GM19328 (cell line): ENCODE data around the gene RASL11B.

ENCODE experiments used
- ATAC-seq: cut with Tn5 transposase; IDR thresholded peaks from one replicate; pipeline ENCODE4 v1.9.1; 2021; ENCODE audit warnings: mild to moderate bottlenecking, moderate library complexity; ENCODE audit not compliant: unreplicated experiment

Gene RASL11B

DNA sequence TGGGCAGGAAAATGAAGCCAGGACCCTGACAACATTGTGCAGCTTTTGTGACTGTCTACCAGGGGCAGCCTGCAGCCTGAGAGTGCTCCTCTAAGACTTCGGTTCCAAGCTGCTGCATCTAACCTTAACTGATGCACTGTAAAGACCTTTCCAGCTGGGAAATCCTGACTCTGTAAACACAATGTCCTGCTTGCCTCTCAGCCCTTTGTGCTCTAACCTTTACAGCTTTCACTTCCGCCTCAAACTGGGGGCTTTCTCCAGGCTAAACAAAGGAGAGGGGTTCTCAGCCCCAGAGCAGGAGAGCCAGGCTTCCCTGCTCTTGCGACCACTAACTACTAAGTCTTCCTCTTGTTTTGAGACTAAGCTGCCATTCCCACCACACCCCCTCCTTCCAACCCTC, 19.3 kb upstream of the RASL11B start:
- no peak for ATAC-seq

- ATAC-seq, result no peak
Measured at GRCh38 chr4:52843351-52843750, 18.8 kb upstream of the RASL11B start.

DNA sequence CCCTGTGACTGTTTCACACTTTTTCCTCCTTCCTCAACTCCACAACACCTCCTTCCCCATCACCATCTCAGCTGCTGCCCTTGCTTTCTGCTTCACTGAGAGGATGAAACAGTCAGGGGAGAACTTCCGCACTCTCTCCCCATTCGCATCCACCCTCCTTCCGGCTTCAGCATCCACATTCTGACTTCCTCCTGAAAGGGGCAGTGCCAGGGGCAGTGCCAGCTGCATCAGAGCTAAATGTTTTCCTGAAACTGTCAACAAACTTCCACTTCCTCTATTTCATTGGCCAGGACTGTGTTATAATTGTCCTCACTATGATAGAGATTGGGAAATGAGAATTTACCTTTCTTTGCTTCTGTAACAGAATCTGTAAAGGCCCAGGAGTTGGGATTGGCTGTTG, 18.2 kb upstream of the RASL11B start:
- ATAC-seq, result no peak

GRCh38 chr4:52844596-52844995, 17.5 kb upstream of the RASL11B start:
- no peak for ATAC-seq

DNA sequence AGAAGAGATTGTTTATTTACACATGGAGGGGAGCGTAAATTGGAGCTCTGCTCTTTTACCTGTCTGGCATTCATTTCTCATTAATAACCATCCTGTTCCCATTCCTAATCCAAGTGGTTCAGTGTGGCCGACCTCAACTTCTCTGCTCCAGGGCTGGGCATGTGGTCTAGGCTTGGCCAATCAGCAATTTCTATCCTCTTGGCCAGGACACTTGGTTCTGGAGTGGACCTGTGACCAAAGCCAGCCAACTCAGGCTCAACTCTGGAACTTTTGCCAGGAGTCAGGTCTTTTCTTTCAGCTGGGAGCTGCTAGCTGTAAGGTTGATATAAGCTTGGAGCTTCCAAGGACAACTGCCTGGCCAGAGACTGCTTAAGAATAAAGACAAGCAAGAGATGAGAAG, 15.6 kb upstream of the RASL11B start:
- no peak for ATAC-seq

GRCh38 chr4:52848254-52848653, 13.9 kb upstream of the RASL11B start:
- ATAC-seq, result no peak

DNA sequence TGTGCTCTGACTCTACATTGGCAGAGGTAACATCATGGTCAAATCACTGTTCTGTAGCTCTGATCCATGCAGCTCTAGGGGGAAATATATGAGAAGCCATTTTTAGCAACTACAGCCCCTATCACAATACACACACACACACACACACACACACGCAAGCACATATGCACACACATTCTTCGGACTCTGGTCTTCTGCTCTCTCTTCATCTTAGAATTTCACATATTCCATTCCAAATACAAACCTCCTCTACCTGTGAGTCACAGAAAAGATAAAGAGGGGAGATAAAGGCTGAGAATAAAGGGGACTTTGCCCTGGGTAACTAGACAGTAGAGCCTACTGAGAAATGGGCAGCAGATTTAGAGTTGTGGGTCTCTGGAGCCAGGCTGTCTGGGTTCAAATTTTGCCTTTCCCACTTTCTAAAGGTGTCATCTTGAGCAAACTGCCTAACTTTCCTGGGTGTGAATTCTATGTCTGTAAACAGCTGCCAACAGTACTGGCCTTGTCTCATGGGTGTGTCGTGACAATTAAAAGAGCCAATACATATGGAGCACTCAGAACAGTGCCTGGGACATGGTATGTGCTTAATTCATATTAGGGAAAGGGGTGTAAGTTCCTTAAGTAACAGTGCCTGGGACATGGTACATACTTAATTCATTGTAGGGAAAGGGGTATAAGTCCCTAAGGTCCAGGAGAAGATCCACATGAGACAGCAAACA, 11.6 kb upstream of the RASL11B start:
- ATAC-seq, result no peak

GRCh38 chr4:52852041-52852440, 10.1 kb upstream of the RASL11B start:
- no peak for ATAC-seq

- ATAC-seq, result no peak
Measured at GRCh38 chr4:52852711-52853110, 9.4 kb upstream of the RASL11B start.

- no peak for ATAC-seq
Measured at GRCh38 chr4:52853351-52853750, 8.8 kb upstream of the RASL11B start.

- ATAC-seq, result no peak
Measured at GRCh38 chr4:52856801-52857200, 5.3 kb upstream of the RASL11B start.

GRCh38 chr4:52860361-52860760, 1.8 kb upstream of the RASL11B start:
- no peak for ATAC-seq

DNA sequence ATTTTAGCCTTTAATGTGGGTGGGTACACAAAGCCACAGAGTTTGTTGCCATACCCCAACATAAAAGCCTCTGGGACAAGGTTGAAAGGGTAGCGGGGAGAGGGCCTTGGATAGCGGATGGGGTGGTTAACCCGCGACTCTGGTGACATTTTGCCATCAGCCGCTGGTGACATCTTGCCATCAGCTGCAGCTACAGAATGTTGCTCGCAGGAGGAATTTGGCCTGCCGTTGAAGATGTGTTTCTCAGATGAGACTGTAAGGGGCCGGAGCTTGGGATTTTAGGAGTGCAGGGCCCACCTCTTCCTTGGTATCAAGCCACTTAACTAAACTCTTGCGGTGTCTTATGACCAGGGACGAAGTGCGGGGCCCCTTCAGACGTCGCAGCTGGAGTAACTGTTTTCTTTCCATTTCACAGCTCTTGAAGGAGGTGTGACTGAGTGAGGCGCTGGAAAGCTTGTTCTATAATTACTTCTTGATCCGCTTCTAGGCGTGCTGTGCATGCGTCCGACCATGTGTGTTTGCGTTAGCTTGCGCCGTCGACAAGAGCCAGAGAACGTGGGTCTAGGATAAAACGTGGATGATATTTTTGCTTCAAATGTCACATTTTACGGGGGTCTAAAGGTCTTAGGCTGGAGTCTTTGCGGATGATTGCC, 820 bp upstream of the RASL11B start:
- no peak for ATAC-seq

DNA sequence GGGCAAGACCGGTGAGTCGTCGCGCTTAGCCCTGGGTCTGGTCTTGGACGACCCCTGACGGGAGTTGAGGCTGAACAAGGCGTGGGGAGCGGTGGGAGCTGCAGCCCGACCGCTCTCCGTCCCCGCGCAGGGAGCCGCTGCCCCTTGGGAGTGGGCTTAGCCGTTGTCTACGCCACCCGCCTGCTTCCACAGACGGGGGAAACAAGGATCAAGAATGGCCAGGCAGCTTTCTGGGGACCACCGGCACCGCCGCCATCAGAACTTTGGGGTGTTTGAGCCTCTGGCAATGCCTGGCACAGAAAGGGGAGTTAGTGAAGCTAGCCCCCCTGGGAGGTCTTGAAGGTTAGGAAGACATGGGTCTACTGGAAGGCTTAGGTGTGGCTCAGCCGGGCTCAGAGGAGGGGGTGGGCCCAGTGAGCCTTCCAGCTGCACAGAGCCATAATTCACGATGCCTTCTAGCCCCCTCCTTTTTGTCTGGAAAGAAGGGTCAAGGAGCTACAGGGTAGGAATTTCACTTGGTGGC, 583 bp downstream of the RASL11B start:
- ATAC-seq, result no peak

DNA sequence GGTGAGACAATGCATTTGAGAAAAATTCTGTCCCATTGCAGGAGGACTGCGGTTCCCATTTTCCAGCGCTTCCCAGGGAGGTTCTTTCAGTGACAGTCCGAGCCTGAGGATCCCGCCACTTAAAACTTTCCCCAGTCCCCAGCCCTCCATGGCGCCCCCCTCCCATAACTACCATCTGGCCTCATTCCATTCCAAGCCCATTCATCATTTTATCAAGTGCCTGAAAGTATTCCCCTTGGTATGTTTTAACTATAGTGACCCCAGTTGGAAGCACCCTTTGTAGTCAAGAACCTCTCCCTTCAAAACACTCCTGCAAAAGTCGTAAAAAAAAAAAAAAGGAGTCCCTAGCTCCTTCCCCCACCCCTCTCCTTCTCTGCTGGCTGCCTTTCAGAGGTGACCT, 1.2 kb downstream of the RASL11B start:
- no peak for ATAC-seq

- no peak for ATAC-seq
Measured at GRCh38 chr4:52864793-52865192, 2.7 kb downstream of the RASL11B start.

DNA sequence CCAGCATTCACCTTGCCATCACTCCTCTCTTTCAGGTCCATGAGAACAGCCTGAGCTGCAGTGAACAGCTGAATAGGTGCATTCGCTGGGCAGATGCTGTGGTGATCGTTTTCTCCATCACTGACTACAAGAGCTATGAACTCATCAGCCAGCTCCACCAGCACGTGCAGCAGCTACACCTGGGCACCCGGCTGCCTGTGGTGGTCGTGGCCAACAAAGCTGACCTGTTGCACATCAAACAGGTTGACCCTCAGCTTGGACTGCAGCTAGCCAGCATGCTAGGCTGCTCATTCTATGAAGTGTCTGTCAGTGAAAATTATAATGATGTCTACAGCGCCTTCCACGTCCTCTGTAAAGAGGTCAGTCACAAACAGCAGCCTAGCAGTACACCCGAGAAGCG, 3.2 kb downstream of the RASL11B start:
- ATAC-seq, result no peak

DNA sequence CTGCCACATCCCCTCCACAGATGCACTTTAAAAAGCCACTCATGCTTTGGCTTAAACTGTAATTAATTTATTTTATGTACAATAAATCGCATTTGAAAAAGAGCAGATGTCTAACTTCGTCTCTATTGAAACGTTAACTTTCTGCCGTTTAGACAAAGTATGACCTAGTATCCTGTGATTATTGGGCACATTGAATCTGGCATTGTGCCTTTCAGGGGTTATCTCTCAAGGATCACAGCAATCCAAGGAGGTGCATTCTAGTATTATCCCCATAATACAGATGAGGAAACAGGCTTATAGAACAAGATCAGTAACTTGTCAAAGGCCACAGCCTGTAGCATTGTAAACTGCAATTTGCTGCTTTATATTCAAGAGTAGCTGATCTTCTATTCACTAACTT, 4.6 kb downstream of the RASL11B start:
- no peak for ATAC-seq

- ATAC-seq, result no peak
Measured at GRCh38 chr4:52867163-52867562, 5.0 kb downstream of the RASL11B start.

GRCh38 chr4:52868133-52868532, 6.0 kb downstream of the RASL11B start:
- no peak for ATAC-seq

DNA sequence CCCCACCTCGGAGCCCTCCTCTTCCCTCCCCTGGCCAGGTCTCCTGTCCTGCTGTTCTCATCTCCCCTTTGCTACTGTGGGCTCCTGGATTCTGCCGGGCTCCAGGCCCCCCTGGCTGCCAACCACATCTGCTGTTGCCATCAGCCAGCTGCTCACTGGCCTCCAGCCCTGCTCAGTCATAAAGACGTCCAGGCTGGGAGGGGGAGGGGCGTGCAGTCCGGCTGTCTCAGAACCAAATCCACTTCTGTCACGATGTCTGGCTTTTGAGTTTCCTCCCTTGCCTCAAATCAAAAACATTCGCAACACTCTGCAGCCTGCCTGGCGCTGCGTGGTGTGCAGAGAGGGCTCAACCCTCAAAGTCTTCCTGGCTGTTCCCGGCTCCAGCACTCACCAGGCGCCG, 7.1 kb downstream of the RASL11B start:
- no peak for ATAC-seq

DNA sequence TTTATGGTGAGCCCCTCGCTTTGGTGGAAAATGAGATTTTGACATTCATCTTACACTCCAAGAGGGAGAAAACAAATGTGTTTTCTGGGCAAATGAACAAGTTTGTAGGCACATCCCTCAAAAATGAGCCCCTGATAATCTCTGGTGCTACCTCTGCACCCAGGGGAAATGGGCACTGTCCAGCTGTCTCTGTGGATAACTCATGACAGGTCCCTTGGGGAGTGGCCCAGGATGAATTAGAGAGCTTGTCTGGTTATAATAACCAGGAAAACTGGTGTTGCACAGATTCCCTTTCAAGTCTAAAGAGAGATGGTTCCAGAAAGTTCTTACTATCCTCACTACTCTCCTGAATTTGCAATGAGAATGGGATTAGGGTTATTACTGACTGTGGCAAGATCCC, 7.5 kb downstream of the RASL11B start:
- ATAC-seq, result no peak

DNA sequence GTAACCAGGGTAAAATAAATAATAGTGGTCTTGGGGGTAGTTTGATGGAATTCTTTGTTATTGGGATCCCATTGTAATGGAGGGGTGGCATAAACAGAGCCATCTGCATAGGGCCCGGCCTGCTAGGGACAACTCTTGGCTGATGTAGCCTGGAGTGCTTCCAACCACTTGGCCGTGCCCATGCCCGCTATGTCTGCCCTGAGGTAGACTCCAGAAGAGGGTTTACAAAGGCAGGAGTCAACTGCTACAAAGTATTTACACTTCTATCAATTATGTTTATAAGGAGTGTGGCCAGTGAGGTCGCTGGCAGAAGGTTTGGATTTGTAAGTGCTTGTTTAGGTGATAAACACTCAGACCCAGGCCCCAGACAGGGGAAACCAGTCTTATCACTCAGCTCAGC, 8.1 kb downstream of the RASL11B start:
- ATAC-seq, result no peak
